NCI-H128 (cell line): ENCODE results near the gene LAMC2.

ENCODE experiments used
- DNase-seq: peaks from one replicate; lab custom pipeline; 2025; ENCODE audit not compliant: unreplicated experiment; lab: John Stamatoyannopoulos, UW

Gene LAMC2

DNA sequence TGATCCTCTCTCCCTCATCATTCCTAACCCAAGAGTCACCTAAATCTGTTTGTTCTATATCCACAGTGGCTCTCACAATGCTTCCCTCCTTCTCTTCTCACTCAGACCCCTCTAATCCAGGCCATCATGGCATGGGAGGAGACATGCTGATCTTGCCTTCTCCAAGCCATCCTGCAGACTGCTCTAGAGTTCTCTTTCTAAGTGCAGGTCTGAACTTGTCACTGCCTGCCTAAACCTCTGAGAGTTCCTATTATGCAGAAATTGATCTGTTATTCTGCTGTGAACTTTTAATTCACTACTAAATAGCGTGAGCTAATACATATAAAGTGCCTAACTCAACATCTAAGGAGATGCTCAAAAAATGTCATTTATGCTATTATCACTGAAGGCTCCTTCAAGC lies 26.8 kb downstream of the LAMC2 start:
- no peak for DNase-seq

DNA sequence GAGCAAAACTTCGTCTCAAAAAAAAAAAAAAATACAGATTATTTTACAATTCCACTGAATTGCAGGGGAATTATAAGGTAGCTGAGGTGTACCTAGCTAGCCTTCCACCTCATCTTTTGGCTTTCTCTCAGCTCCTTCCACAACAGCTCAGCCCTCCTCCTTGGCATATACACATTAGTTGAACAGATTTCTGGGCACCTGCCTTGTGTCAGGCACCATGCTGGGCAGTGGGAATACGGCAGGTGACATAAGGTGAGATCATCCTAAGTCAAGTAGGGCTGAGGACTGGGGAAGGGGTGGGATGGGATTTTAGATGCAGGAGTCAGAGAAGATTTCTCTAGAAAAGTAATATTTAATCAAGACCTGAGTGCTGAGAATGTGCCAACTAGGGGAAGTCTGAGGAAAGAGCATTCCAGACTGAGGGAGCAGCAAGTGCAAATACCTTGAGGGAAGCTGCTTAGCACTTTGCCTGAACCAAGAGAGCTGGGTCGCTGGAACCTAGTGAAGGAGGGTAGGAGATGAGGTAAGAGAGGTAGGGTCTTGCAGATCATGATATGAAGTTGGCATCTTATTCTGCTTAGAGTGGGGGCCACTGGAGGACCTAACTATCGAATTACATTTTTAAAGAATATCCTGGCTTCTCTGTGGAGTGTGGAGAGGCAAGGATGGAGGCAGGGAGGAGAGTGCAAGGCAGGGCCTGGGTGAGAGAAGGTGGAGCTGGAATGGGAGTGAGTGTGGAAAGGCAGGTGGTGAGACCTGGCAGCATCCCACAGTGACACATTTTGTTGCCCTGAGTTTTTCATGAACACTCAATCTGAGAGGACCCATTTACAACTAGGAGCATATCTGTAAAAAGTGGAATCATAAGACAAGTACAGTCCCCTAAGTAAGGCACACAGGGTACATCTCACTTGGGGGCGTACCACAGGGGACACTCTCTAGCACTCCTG lies 28.2 kb downstream of the LAMC2 start:
- no peak for DNase-seq

DNA sequence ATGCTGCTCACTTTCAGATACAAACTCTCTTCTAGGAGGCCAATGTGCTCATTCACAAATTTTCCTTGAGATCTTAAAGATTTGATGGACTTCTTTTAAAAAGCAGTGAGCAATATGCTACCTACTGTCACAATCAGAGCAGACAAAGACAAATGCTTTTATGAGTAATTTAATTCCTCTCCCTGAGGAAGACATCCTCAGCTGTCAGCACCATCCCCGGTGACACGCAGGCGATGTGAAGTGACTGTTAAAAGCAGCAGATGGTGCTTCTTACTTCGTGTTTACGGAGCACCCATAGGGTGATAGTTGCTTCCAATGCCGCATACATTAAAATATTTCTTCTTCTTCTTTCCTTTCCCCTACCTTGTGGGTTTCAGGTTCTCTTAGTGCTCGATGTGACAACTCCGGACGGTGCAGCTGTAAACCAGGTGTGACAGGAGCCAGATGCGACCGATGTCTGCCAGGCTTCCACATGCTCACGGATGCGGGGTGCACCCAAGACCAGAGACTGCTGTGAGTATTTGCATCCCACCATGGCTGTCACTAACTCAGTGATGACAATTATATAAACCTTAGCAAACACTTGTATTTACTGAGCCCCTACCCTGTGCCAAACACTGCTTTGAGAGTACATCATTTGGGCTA lies 29.1 kb downstream of the LAMC2 start:
- DNase-seq = peak; percentile 30

DNA sequence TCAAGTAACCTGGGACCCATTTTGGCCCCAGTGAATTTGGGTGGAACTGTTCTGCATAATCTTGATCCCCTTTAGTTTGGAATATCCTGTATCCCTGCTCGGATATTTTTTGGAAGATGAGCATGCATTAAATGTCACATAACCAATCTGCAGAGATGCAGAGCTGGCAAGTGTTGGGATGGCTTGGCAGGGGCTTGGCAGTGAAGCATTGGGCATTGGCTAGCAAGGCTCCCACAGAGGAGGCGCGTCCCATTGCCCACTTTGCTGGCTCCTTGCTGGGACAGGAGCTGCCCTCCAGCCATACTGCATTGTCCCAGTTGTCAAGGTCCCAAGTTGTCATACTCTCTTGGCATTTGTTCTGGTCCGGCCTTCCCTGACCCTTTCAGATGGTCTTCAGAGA lies 29.9 kb downstream of the LAMC2 start:
- DNase-seq = no peak

DNA sequence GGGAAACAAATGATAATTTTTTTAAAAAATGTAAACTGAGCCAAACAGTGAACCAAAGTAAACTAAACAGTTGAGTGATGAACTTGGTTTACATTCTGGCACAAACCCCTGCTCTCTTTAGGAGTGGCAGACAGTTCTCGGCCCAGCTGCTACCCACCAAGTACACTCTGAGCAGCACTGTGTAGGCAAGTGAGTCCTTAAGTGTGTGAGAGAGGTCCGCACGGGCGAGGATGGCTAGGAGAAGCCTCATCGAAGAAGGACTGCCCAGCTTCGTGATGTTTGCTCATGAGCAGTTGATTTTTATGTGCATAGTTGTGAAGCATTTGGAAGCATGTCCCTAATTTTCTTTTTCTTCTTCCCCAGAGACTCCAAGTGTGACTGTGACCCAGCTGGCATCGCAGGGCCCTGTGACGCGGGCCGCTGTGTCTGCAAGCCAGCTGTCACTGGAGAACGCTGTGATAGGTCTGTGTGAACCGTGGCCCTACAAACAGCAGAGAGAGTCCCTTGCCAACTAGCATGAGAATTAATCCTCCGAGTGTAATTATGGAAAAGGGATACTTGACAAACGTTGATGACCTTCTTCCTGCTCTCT lies 32.1 kb downstream of the LAMC2 start:
- DNase-seq = no peak

DNA sequence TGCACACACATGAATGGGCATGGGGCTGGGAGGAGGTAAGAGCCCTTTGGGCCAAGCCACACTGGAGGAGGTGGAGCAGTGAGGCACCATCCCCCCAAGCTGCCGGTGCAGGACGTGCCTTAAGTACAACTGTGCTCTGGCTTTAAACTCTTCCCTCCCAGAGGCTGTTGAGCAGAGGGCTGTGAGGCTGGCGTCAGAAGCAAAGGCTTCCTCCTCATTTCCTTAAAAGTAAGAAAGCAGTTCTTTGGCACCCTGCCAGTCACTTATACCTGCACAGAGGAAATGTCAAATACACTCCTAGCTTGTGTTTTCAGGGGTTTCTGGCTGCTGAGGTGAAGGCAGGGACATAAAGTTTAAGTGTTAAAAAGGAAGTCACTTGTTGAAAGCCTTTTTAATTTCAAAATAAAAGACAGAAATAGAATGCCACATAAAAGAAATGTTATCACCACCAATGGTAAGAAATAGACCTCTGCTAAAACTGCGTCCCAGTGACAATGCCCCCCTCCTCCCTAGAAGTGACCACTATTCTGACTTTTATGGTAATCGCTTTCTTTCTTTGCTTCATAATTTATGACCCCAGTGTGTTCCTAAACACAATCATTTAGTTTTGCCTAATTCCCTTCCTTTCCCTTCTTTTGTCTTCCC lies 33.0 kb downstream of the LAMC2 start:
- peak; percentile 33 for DNase-seq

DNA sequence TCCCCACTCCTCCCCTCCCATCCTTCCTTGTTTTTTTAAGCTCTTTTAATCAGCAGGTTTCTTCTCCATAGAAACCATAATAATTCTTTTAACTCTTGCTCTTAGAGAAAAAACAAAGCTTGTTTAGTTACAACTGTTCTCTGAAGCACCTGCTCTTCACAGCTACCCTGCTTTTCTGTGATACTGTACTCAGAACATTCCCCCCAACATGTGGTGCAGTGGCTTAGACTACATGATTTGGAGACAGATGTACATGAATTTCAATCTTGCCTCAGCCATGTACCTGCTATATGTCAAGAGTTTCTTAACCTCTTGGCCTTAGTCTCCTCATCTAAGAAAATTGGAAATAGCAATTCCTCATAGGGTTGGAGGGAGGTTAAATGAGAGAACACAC lies 33.5 kb downstream of the LAMC2 start:
- DNase-seq = no peak

DNA sequence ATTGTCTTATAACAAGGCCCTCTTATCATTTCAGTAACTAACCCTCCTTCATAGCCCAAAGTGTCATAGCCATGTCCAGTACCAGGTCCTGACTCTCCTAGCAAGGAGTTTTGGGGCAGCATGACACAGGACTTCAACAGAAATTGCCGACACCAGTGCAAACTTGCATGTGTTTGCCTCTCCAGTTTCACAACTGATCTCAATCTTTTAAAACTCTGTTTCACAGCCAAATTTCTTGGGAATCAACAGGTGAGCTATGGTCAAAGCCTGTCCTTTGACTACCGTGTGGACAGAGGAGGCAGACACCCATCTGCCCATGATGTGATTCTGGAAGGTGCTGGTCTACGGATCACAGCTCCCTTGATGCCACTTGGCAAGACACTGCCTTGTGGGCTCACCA lies 36.8 kb downstream of the LAMC2 start:
- no peak for DNase-seq

DNA sequence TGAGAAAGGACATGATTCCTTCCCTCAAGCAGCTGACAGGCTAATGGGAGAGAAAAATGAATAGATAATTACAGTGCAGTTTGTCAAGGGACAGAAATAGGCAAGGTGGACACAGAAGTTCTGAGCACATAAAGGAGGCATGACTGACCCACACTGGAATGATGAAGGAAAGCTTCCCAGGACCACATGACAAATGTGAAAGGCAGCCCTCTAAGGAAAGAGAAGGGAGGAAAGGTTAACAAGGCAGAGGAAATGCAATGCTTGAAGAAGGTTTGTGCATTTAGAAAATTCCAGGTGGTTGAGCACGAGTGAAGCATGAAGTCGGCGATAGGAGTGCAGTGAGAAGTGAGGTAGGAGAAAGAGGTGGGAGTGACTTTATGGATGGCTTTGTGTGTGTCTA lies 37.4 kb downstream of the LAMC2 start:
- DNase-seq = no peak

DNA sequence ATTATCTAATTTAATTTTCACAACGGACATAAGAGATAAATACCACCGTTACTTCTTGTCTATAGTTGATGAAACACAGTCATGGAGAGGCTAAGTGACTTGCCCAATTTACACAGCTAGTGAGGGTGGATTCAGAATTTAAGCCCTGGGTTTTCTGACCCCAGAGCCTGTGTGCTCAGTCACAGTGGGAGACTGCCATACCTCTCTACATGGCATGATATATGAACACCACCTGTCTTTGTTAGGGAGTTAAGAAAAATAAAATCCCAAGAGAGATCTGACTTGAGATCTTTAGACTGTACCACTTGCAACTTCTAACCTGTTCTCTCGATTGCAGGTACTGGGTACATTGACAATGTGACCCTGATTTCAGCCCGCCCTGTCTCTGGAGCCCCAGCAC lies 40.3 kb downstream of the LAMC2 start:
- no peak for DNase-seq

DNA sequence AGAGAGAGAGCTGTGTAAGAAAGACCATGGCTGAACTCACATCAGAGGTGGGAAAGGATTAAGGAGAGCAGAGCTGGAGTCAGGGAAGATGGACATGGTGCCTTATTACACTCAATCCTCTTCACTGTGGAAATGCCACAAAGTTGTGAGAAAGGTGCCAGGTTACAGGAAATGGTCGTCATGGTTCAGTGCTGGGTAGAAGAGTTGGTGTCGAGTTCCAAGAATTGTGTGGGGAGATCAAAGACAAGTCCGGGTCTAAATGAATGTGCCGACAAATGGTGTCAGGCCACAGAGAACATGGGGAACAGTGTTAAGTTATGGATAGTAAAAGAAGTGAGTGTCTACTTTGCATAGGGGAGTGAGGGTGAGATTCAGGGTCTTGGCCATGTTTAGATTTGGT lies 40.9 kb downstream of the LAMC2 start:
- no peak for DNase-seq

DNA sequence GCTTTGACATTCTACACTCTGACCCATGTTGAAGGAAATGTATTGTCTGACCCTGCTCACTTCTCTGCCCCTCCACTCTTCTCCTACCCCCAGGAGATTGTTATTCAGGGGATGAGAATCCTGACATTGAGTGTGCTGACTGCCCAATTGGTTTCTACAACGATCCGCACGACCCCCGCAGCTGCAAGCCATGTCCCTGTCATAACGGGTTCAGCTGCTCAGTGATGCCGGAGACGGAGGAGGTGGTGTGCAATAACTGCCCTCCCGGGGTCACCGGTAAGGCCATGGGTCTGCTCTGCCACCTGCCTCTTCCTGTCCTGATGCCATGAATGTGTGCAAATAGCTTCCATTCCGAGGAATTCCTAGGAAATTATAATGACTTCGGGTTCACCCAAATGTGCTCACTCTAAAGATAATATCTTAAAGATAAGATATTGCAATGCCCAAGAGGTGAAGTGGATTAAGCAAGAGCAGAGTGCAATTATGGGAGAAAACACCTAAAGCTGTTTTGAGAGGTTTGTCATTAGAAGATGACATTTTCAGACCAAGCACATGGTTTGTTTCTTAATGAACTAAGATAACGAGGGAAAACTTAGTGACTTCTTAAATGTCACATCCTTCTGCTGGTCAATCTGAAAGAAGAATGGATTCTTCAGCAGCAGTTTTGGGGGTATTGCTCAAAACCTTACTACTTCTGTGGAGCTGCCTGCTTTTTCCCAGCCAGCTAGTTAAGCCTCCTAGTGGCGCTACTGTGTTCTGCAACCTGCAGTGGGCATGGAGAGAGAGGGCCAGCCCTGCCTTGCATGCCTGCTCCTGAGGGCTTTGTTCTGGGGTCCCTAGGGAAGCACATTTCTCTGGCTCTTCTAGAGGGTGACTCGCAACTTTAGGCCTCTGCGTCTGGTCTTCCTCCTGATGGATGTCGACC lies 41.6 kb downstream of the LAMC2 start:
- no peak for DNase-seq

DNA sequence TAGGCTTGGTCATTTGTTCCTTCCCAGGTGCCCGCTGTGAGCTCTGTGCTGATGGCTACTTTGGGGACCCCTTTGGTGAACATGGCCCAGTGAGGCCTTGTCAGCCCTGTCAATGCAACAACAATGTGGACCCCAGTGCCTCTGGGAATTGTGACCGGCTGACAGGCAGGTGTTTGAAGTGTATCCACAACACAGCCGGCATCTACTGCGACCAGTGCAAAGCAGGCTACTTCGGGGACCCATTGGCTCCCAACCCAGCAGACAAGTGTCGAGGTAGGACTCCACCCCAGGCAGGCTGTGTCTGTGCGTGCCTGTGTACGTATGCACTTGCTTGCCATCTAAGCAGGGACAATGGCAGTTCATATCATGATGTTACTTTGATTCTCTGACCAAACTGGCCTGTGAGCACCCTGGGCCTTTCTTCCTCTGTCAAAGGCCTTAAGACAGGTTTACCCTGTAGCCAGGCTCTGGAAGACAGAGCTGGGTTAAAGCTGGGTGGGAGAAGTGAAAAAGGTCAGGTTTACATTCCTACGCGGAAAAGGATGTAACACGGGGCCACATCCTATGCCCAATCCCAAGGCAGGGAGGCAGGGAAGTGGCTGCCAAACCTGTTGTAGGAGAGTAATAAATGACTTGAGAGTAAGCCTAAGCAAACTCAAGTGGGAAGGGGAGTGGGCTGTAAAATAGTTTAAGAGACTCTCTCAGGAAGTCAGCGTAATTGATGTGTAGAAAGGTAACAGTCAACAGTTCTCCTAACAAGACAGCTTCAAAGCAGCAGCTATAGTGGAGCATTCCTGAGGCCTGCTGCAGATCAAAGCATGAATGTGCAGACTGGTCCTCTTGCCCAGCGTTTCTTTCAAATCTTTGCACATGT lies 42.5 kb downstream of the LAMC2 start:
- DNase-seq = no peak

DNA sequence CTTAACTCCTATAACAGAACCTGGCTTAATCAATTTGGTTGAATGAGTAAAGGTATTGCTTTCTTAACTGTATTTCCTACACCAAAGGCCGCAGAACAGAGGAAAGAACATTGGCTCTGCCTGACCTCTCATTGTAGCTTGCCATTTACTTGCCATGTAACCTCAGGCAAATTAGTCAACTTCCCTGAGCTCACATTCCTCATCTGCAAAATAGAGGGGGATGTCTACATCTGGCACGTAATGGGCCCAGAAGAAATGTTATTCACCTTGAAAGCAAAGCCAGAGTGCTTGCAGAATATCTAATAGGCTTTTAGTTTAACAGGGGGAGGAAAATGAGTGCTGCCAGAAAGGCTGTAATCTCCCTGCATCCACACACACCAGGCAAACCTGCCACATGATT lies 44.3 kb downstream of the LAMC2 start:
- no peak for DNase-seq

DNA sequence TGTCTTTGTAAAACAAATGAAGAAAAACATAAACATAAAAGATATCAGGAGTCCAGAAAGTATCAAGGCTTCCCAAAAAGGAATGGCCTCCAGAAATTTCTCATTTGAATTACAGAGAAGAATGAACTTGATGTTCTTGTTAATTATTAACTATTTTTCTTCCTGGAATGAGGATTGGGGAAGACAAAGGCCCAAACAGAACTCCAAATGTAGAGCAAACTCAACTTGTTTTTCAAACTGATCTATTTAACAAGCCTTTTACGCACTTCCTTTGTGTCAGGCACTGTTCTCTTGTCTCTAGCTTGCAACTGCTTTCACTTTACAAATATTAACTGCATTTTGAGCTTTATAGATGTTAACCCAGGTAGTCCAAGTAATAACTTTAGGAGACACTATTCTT lies 45.5 kb downstream of the LAMC2 start:
- DNase-seq = no peak

DNA sequence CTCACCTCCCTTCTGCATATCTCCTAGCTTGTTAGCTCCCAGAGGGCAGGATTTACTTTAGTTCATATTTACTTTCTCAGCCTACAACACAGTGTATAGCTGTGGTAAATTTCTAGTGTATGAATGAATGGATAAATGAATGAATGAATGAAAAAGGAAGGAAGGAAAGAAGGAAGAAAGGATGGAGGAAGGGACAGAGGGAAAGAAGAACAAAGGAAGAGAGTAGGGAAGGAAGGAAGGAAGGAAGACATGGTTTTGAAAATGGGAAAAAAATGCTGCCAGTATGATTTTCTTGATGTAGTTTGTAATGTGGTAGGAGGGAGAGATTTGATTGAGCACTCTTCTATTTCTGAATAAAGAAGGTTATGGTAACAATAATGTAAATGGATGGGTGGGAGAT lies 47.0 kb downstream of the LAMC2 start:
- no peak for DNase-seq

DNA sequence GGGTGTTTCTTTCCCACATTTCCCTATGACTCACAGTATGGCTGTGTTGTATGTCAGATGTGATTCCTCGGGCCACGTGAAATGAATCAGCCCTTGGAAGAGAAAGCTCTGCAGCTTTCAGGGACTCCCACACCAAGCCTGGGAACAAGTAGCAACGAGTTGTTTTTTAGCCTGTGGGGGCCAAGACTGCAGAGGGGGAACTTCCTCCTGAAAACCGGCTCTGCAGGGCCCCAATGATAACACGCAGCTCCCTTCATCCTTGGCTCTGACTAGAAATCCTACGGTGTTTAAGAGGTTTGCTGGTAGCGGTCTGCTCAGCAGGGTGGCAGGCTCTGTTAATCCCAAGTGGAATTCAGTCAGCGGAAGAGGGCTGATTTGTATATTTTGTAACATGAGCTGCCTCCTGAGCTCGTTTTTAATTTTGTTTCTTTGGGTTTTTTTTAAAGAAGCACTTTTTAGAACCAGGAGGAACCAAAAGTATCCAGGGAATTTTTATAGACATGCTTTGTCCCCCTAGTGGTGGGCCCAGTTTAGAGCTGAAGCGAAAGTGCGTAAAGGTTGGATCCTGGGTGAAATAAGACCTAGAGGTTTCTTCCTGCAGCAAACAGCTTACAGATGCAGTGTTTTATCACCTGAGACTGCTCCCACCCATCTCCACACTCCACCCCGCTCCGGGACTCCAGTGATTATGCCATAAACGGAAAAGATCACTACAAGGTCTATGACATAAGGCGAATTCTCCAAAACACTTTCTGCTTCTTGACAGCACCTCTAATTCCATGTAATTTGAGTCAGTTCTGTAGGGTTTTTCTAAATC lies 48.8 kb downstream of the LAMC2 start:
- DNase-seq = no peak

DNA sequence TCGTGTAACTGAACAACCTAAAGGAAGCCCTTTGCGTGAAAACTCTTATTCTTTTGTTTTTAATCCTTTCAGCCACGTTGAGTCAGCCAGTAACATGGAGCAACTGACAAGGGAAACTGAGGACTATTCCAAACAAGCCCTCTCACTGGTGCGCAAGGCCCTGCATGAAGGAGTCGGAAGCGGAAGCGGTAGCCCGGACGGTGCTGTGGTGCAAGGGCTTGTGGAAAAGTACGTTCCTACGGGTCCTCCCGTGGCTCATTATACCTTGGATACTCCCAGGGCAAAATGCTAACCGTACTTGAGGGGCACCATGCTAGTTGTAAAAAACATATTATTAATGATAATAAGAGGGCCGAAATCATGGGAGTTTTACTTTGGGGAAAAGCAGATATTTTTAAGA lies 49.4 kb downstream of the LAMC2 start:
- DNase-seq = no peak
